ENCODE measurements around the gene SPHK2.
"Not testable (repeated sequence)": the region's sequence is repeated elsewhere in the genome, so short reads cannot be mapped to it uniquely, and the experiment has no call there.

The SPHK2 gene

GRCh38 chr19:48573163-48573505 is 46.2 kb upstream of the SPHK2 start:
- no peak for TF ChIP-seq SPI1 (IDR thresholded peaks at IDR 0.05; ENCODE audit: borderline replicate concordance, low read depth)
- no peak for TF ChIP-seq POLR2AphosphoS5 (IDR thresholded peaks at IDR 0.05; ENCODE audit: low read depth)
- TF ChIP-seq CTCF (IDR thresholded peaks at IDR 0.05; ENCODE audit: insufficient read depth, low read length), result no peak
- no peak for TF ChIP-seq REST (IDR thresholded peaks at IDR 0.05; ENCODE audit: insufficient replicate concordance, low read depth)
- no peak for TF ChIP-seq GABPA (IDR thresholded peaks at IDR 0.05; ENCODE audit: low read depth)
- no peaks in the 10 kb centered on the region for H3K27me3 ChIP-seq (ENCODE audit: insufficient read depth, poor library complexity, severe bottlenecking)
- H3K27ac ChIP-seq (replicated peaks), result no peak overlapping the region
- H3K4me3 ChIP-seq (replicated peaks; ENCODE audit: insufficient read depth, low read length), result no peak overlapping the region
- DNase-seq (ENCODE audit: low read depth in 1 of 2, low spot score in 1 of 2), result no peak

- Histone ChIP-seq H3K4me3 (replicated peaks; ENCODE audit: insufficient read depth, low read length) (no peak overlapping the region), H3K27ac (replicated peaks) (no peak overlapping the region), H3K27me3 (ENCODE audit: insufficient read depth, poor library complexity, severe bottlenecking) (no peaks in the 10 kb centered on the region)
- TF ChIP-seq CTCF (IDR thresholded peaks at IDR 0.05; ENCODE audit: insufficient read depth, low read length), result no peak
- no peak for TF ChIP-seq SPI1 (IDR thresholded peaks at IDR 0.05; ENCODE audit: borderline replicate concordance, low read depth)
- no peak for TF ChIP-seq GABPA (IDR thresholded peaks at IDR 0.05; ENCODE audit: low read depth)
- TF ChIP-seq POLR2AphosphoS5 (IDR thresholded peaks at IDR 0.05; ENCODE audit: low read depth), result no peak
- TF ChIP-seq REST (IDR thresholded peaks at IDR 0.05; ENCODE audit: insufficient replicate concordance, low read depth), result no peak
- DNase-seq (ENCODE audit: low read depth in 1 of 2, low spot score in 1 of 2), result no peak
These were observed 43.2 kb upstream of the SPHK2 start for GRCh38 chr19:48575931-48576622.

GRCh38 chr19:48577908-48578307 is 41.4 kb upstream of the SPHK2 start:
- not testable (repeated sequence) for DNase-seq (ENCODE audit: low read depth in 1 of 2, low spot score in 1 of 2); H3K4me3 ChIP-seq (replicated peaks; ENCODE audit: insufficient read depth, low read length); H3K27me3 ChIP-seq (ENCODE audit: insufficient read depth, poor library complexity, severe bottlenecking); H3K27ac ChIP-seq (replicated peaks)

GRCh38 chr19:48578891-48579290 is 40.4 kb upstream of the SPHK2 start:
- no peaks in the 10 kb centered on the region for H3K27me3 ChIP-seq (ENCODE audit: insufficient read depth, poor library complexity, severe bottlenecking)
- H3K4me3 ChIP-seq (replicated peaks; ENCODE audit: insufficient read depth, low read length), result no peak overlapping the region
- TF ChIP-seq SPI1 (IDR thresholded peaks at IDR 0.05; ENCODE audit: borderline replicate concordance, low read depth), result no peak
- no peak for TF ChIP-seq REST (IDR thresholded peaks at IDR 0.05; ENCODE audit: insufficient replicate concordance, low read depth)
- no peak for TF ChIP-seq GABPA (IDR thresholded peaks at IDR 0.05; ENCODE audit: low read depth)
- no peak for TF ChIP-seq CTCF (IDR thresholded peaks at IDR 0.05; ENCODE audit: insufficient read depth, low read length)
- H3K27ac ChIP-seq (replicated peaks), result no peak overlapping the region
- no peak for DNase-seq (ENCODE audit: low read depth in 1 of 2, low spot score in 1 of 2)
